GM21381 (cell line): Measurements from ENCODE around the gene FAM135A.
"Not testable (repeated sequence)": the region's sequence is repeated elsewhere in the genome, so short reads cannot be mapped to it uniquely, and the experiment has no call there.

Experiments used
- ATAC-seq: cut with Tn5 transposase; IDR thresholded peaks from one replicate; pipeline ENCODE4 v1.9.1; 2021; ENCODE audit warnings: mild to moderate bottlenecking, moderate library complexity; ENCODE audit not compliant: unreplicated experiment

FAM135A gene

DNA sequence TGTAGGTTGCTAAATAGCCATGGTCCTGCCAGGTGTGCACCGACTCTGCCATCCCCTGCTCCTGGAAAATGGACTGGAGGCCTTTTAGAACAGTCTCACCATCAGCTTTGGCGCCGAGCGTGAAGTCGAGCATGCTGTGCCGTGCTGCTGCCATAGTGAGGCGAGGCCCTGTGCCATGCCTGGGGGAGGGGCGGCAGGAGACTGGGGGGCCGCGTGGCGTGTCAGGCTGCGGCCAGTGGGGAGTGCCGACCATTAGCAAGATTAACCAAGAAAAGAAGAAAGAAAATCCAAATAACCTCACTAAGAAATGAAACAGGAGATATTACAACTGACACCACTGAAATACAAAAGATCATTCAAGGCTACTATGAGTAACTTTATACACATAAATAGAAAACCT, 195.9 kb downstream of the FAM135A start:
- not testable (repeated sequence) for ATAC-seq
